Fibroblast of skin of scalp (primary cell): ENCODE data around the gene COL5A3.
A peak's percentile ranks its signal among the peaks of the same experiment; 100 is the strongest.
"Not testable (repeated sequence)": the region's sequence is repeated elsewhere in the genome, so short reads cannot be mapped to it uniquely, and the experiment has no call there.

Experiments used
- DNase-seq: peaks from one replicate; pipeline ENCODE4 v3.0.0-alpha.2; 2013

The COL5A3 gene

GRCh38 chr19:9970481-9970880 lies 39.8 kb downstream of the COL5A3 start:
- DNase-seq, result no peak

- no peak for DNase-seq
Measured at GRCh38 chr19:9969688-9969975, 40.7 kb downstream of the COL5A3 start.

GRCh38 chr19:9968820-9969687 lies 41.2 kb downstream of the COL5A3 start:
- no peak for DNase-seq

GRCh38 chr19:9967326-9967725 lies 43.0 kb downstream of the COL5A3 start:
- peak; percentile 29 for DNase-seq

- DNase-seq, result no peak
Measured at GRCh38 chr19:9966448-9966847, 43.9 kb downstream of the COL5A3 start.

GRCh38 chr19:9966024-9966423 lies 44.3 kb downstream of the COL5A3 start:
- DNase-seq, result no peak

GRCh38 chr19:9962623-9963290 lies 47.5 kb downstream of the COL5A3 start:
- no peak for DNase-seq

- no peak for DNase-seq
Measured at GRCh38 chr19:9961103-9961502, 49.2 kb downstream of the COL5A3 start.

GRCh38 chr19:9958379-9958821 lies 51.9 kb downstream of the COL5A3 start:
- DNase-seq, result peak; percentile 98

- DNase-seq, result peak; percentile 46
Measured at GRCh38 chr19:9956956-9957355, 53.3 kb downstream of the COL5A3 start.

GRCh38 chr19:9953802-9954542 lies 56.3 kb downstream of the COL5A3 start:
- DNase-seq, result no peak

GRCh38 chr19:9952276-9952675 lies 58.0 kb downstream of the COL5A3 start:
- no peak for DNase-seq

- DNase-seq, result no peak
Measured at GRCh38 chr19:9947441-9947840, 62.9 kb downstream of the COL5A3 start.

- DNase-seq, result not testable (repeated sequence)
Measured at GRCh38 chr19:9946528-9947125, 63.7 kb downstream of the COL5A3 start.

GRCh38 chr19:9945319-9945966 lies 64.9 kb downstream of the COL5A3 start:
- peak; percentile 100 for DNase-seq

- no peak for DNase-seq
Measured at GRCh38 chr19:9943744-9944143, 66.6 kb downstream of the COL5A3 start.

- DNase-seq, result peak; percentile 81
Measured at GRCh38 chr19:9941671-9942070, 68.6 kb downstream of the COL5A3 start.

- no peak for DNase-seq
Measured at GRCh38 chr19:9941231-9941630, 69.1 kb downstream of the COL5A3 start.

GRCh38 chr19:9940778-9941177 lies 69.5 kb downstream of the COL5A3 start:
- DNase-seq, result no peak

- DNase-seq, result no peak
Measured at GRCh38 chr19:9939301-9939913, 70.9 kb downstream of the COL5A3 start.

- DNase-seq, result no peak
Measured at GRCh38 chr19:9937001-9937411, 73.3 kb downstream of the COL5A3 start.
